Keratinocyte (primary cell): ENCODE results near the gene KRT24. TPM values are rescaled to one million over a fixed set of nuclear protein-coding genes. Genes with fewer than 3 reads are reported as not detected.

Experiments used
- DNase-seq: peaks from one replicate; pipeline ENCODE4 v3.0.0-alpha.2; 2011; ENCODE audit warnings: low read depth, missing footprints, low spot score
- FAIRE-seq: peaks from 2 replicates; lab custom pipeline; 2011; peaks lifted over from hg19 to GRCh38; lab: Jason Lieb, UNC
- H2AFZ ChIP-seq: 2 replicates; pipeline ENCODE4 v1.6.0; 2012; ENCODE audit warnings: low read length, control low read depth, inconsistent platforms; ENCODE audit not compliant: control insufficient read depth
- H3K27ac ChIP-seq: 2 replicates; pipeline ENCODE4 v1.5.1; 2011; ENCODE audit warnings: low read length; ENCODE audit not compliant: control insufficient read depth, insufficient read depth
- H3K27me3 ChIP-seq: 3 replicates; pipeline ENCODE4 v1.6.0; 2011; ENCODE audit warnings: low read length; ENCODE audit not compliant: control insufficient read depth, insufficient read depth; ENCODE audit errors: extremely low read depth
- H3K36me3 ChIP-seq, 2 experiments: 2 replicates in 1 of 2; 3 replicates in 1 of 2; pipeline ENCODE4 v1.5.1; 2011; ENCODE audit warnings: low read length in 2 of 2, mild to moderate bottlenecking in 1 of 2; ENCODE audit not compliant: control insufficient read depth in 2 of 2, insufficient read depth in 2 of 2; ENCODE audit errors: extremely low read depth in 1 of 2
- H3K4me1 ChIP-seq: 3 replicates; pipeline ENCODE4 v1.5.1; 2011; ENCODE audit warnings: low read length; ENCODE audit not compliant: control insufficient read depth, insufficient read depth; ENCODE audit errors: extremely low read depth
- H3K4me2 ChIP-seq: 3 replicates; pipeline ENCODE4 v1.6.0; 2011; ENCODE audit warnings: low read depth, low read length; ENCODE audit not compliant: control insufficient read depth, insufficient read depth; ENCODE audit errors: extremely low read depth
- H3K4me3 ChIP-seq, 3 experiments: fragments of 200-600 bp in 1 of 3; sonication (generic) in 1 of 3; 2 replicates in 2 of 3; 3 replicates in 1 of 3; pipeline ENCODE4 v1.5.1; 2011 to 2016; ENCODE audit warnings: low read length in 3 of 3, mild to moderate bottlenecking in 3 of 3, control low read depth in 2 of 3, inconsistent platforms in 1 of 3, low read depth in 1 of 3, mixed read lengths in 1 of 3, mixed run types in 1 of 3, moderate library complexity in 1 of 3; ENCODE audit not compliant: control insufficient read depth in 2 of 3, insufficient read depth in 2 of 3; ENCODE audit errors: extremely low read depth in 1 of 3
- H3K79me2 ChIP-seq: 2 replicates; pipeline ENCODE4 v1.6.0; 2012; ENCODE audit warnings: low read length; ENCODE audit not compliant: control insufficient read depth, insufficient read depth
- H3K9ac ChIP-seq: 3 replicates; pipeline ENCODE4 v1.6.0; 2011; ENCODE audit warnings: low read length; ENCODE audit not compliant: control insufficient read depth, insufficient read depth; ENCODE audit errors: extremely low read depth
- H3K9me1 ChIP-seq: 3 replicates; pipeline ENCODE4 v1.6.0; 2011; ENCODE audit warnings: low read length; ENCODE audit not compliant: control insufficient read depth, insufficient read depth; ENCODE audit errors: extremely low read depth
- H3K9me3 ChIP-seq: 2 replicates; pipeline ENCODE4 v1.5.1; 2012; ENCODE audit warnings: low read depth, low read length; ENCODE audit not compliant: control insufficient read depth
- H4K20me1 ChIP-seq: 3 replicates; pipeline ENCODE4 v1.6.0; 2011; ENCODE audit warnings: low read length; ENCODE audit not compliant: control insufficient read depth, insufficient read depth; ENCODE audit errors: extremely low read depth
- EZH2 ChIP-seq: IDR thresholded peaks from one replicate; pipeline ENCODE4 v1.6.1; 2012; ENCODE audit warnings: inconsistent platforms, mild to moderate bottlenecking, low read length, moderate library complexity
- dilution Hi-C: fragments of 300-500 bp; cut with MboI; formaldehyde crosslinking; loops from one replicate; pipeline ENCODE4 v1.7.0; 2020; ENCODE audit warnings: low sequenced_read_pairs; ENCODE audit not compliant: extremely low pct_ligation_motif_present
- polyA plus RNA-seq, 5 experiments: library from polyadenylated mRNA; depleted of rRNA in 3 of 5; stranded (reverse) in 3 of 5; stranded (forward) in 1 of 5; unstranded in 1 of 5; fragments of >200 nt; gene quantifications; 1 replicate in 1 of 5; 2 replicates in 3 of 5; 3 replicates in 1 of 5; pipeline versions ENCODE4 v1.2.1 to v1.2.3, GENCODE V29; 2011 to 2012; ENCODE audit warnings: missing spikeins in 2 of 5, low read depth in 1 of 5, low replicate concordance in 1 of 5
- TF ChIP-seq, protein P1 (sequence below), 3 experiments: IDR thresholded peaks in 1 of 3; conservative IDR thresholded peaks in 1 of 3; optimal IDR thresholded peaks in 1 of 3; 2 replicates in 2 of 3; 3 replicates in 1 of 3; pipeline versions ENCODE3 to v1.5.1; 2011; ENCODE audit warnings: low read length in 3 of 3, mild to moderate bottlenecking in 3 of 3, moderate library complexity in 2 of 3, control low read depth in 1 of 3, inconsistent platforms in 1 of 3; ENCODE audit not compliant: insufficient read depth in 2 of 3; ENCODE audit errors: extremely low read depth in 1 of 3

The KRT24 gene
- polyA plus RNA-seq, 1 donor (not counting 4 experiments of a cell fraction or from before 2014, with no cell fraction given): 1.0 TPM

DNA sequence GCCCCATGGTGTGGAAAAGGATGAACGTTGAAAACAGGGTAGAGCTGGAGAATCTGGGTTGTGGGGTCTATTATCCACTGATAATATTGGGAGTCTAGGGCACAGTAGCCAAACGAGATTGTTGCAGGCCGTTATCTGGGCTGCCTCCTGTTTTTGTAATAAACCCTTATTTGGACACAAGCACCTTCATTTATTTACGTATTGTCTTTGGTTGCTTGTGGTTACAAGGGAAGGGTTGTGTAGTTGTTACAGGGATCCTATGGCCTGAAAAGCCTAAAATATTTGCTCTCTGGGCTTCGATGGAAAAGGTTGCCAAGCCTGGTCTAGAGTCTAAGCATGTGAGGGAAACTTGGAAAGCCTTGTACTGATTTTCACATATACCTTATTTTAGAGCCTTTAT is 51.6 kb downstream of the KRT24 start:
- DNase-seq: no peak
- H3K27ac ChIP-seq: no peak overlapping the region
- H3K4me2 ChIP-seq: no peak overlapping the region
- no peaks in the 10 kb centered on the region for H3K27me3 ChIP-seq
- no peak overlapping the region for H3K9ac ChIP-seq
- peaks cover 12% of the 10 kb centered on the region for H3K4me1 ChIP-seq
- H3K4me3 ChIP-seq: no peak overlapping the region
- no peak overlapping the region for H2AFZ ChIP-seq
- dilution Hi-C loops: no loop called here
- no peaks in the 10 kb centered on the region for H3K9me1 ChIP-seq
- H3K79me2 ChIP-seq: peaks cover 15% of the 10 kb centered on the region
- no peaks in the 10 kb centered on the region for H3K36me3 ChIP-seq
- TF ChIP-seq, protein P1, sequence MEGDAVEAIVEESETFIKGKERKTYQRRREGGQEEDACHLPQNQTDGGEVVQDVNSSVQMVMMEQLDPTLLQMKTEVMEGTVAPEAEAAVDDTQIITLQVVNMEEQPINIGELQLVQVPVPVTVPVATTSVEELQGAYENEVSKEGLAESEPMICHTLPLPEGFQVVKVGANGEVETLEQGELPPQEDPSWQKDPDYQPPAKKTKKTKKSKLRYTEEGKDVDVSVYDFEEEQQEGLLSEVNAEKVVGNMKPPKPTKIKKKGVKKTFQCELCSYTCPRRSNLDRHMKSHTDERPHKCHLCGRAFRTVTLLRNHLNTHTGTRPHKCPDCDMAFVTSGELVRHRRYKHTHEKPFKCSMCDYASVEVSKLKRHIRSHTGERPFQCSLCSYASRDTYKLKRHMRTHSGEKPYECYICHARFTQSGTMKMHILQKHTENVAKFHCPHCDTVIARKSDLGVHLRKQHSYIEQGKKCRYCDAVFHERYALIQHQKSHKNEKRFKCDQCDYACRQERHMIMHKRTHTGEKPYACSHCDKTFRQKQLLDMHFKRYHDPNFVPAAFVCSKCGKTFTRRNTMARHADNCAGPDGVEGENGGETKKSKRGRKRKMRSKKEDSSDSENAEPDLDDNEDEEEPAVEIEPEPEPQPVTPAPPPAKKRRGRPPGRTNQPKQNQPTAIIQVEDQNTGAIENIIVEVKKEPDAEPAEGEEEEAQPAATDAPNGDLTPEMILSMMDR (optimal IDR thresholded peaks at IDR 0.05 in 1 of 3, IDR thresholded peaks at IDR 0.05 in 1 of 3, conservative IDR thresholded peaks at IDR 0.05 in 1 of 3; ENCODE audit: extremely low read depth in 1 of 3, insufficient read depth in 2 of 3, low read length in 3 of 3): no peak
- no peak for TF ChIP-seq EZH2
- no peaks in the 10 kb centered on the region for H4K20me1 ChIP-seq
- no peak for FAIRE-seq
- H3K9me3 ChIP-seq: no peaks in the 10 kb centered on the region

GRCh38 chr17:40648384-40648968 is 55.1 kb downstream of the KRT24 start:
- H3K9ac ChIP-seq: peak overlapping the region; percentile 98
- H4K20me1 ChIP-seq: no peaks in the 10 kb centered on the region
- H3K79me2 ChIP-seq: peaks cover 36% of the 10 kb centered on the region
- H3K27ac ChIP-seq: peak overlapping the region; percentile 88
- H3K4me3 ChIP-seq: peak overlapping the region; percentile 75 to 95 (median 91)
- H3K9me3 ChIP-seq: no peaks in the 10 kb centered on the region
- TF ChIP-seq, protein P1 (optimal IDR thresholded peaks at IDR 0.05 in 1 of 3, IDR thresholded peaks at IDR 0.05 in 1 of 3, conservative IDR thresholded peaks at IDR 0.05 in 1 of 3; ENCODE audit: extremely low read depth in 1 of 3, insufficient read depth in 2 of 3, low read length in 3 of 3): no peak
- TF ChIP-seq EZH2: no peak
- no peaks in the 10 kb centered on the region for H3K9me1 ChIP-seq
- peak; percentile 32 for FAIRE-seq
- no peak for DNase-seq
- peak overlapping the region; percentile 100 for H3K4me2 ChIP-seq
- H3K4me1 ChIP-seq: peaks cover 16% of the 10 kb centered on the region
- H3K36me3 ChIP-seq: no peaks in the 10 kb centered on the region
- H3K27me3 ChIP-seq: no peaks in the 10 kb centered on the region
- dilution Hi-C loops: no loop called here
- H2AFZ ChIP-seq: peak overlapping the region; percentile 96

Other genes with a start within 250 kb of the KRT24 start
- 129 to 171 TPM (median 160 TPM) in 3 replicates for gene TNS4, start 202.1 kb downstream of the KRT24 start, polyA plus RNA-seq
- gene CCR7, start 138.3 kb downstream of the KRT24 start, polyA plus RNA-seq: 0.06 to 0.63 TPM (median 0.16 TPM) in 3 replicates
- 38.9 to 60.6 TPM (median 58.4 TPM) in 3 replicates for gene SMARCE1, start 55.9 kb downstream of the KRT24 start, polyA plus RNA-seq
- 0.45 to 0.76 TPM (median 0.49 TPM) in 3 replicates for gene KRT222, start 38.6 kb downstream of the KRT24 start, polyA plus RNA-seq
- not detected in 3 replicates for gene KRT25, start 51.6 kb upstream of the KRT24 start, polyA plus RNA-seq
- gene KRT26, start 68.4 kb upstream of the KRT24 start, polyA plus RNA-seq: not detected in 3 replicates
- 0.05 TPM in 1 of 3 replicates, not detected in the others for gene KRT27, start 78.8 kb upstream of the KRT24 start, polyA plus RNA-seq
- not detected in 3 replicates for gene KRT28, start 96.2 kb upstream of the KRT24 start, polyA plus RNA-seq
- 27.2 to 67.9 TPM (median 66.2 TPM) in 3 replicates for gene KRT10, start 118.9 kb upstream of the KRT24 start, polyA plus RNA-seq
- not detected in 3 replicates for gene KRT12, start 163.5 kb upstream of the KRT24 start, polyA plus RNA-seq
- gene KRT20, start 181.5 kb upstream of the KRT24 start, polyA plus RNA-seq: not detected in 3 replicates
- 8.2 to 14.4 TPM (median 9.3 TPM) in 3 replicates for gene KRT23, start 233.9 kb upstream of the KRT24 start, polyA plus RNA-seq